A549 (cell line): Measurements from ENCODE around the gene BBS9. TPM values are rescaled to one million over a fixed set of nuclear protein-coding genes. Genes with fewer than 3 reads are reported as not detected.

Source experiments
- ATAC-seq, 2 experiments: fragments of 200-7000 bp in 1 of 2; fragments of >200 bp in 1 of 2; cut with Nextera tagmentation in 1 of 2; cut with Tn5 transposase in 1 of 2; 3 replicates each; pipeline versions ENCODE4 v1.8.0 to v1.9.1; 2018 to 2020; ENCODE audit warnings: mild to moderate bottlenecking in 1 of 2, moderate library complexity in 1 of 2
- CTCF ChIA-PET: fragments of 300-600 bp; sonication (Branson Sonifier 250); formaldehyde crosslinking; extraction: SDS; loops from one replicate; lab custom pipeline; 2021; ENCODE audit warnings: antibody characterized with exemption, inconsistent platforms; lab: Yijun Ruan, JAX
- POLR2A ChIA-PET: fragments of 350-600 bp; formaldehyde crosslinking; extraction: SDS; loops from one replicate; lab custom pipeline; 2021; ENCODE audit warnings: antibody characterized with exemption, inconsistent platforms; lab: Yijun Ruan, JAX
- DNase-seq, 2 experiments: peaks; one replicate each; pipeline versions ENCODE4 v3.0.0 to v3.0.0-alpha.2; 2011 to 2016; ENCODE audit warnings: low read depth in 1 of 2, low spot score in 1 of 2
- FAIRE-seq: peaks from 2 replicates; lab custom pipeline; 2011; peaks lifted over from hg19 to GRCh38; lab: Jason Lieb, UNC
- H3K27ac ChIP-seq, 2 experiments: fragments of >200 bp; sonication (Bioruptor Twin); formaldehyde crosslinking; 3 replicates each; pipeline ENCODE4 v1.5.1; 2016 to 2017
- H3K4me1 ChIP-seq: fragments of >200 bp; sonication (Bioruptor Twin); formaldehyde crosslinking; 3 replicates; pipeline ENCODE4 v1.6.1; 2016
- H3K4me2 ChIP-seq: fragments of >200 bp; sonication (Bioruptor Twin); formaldehyde crosslinking; 3 replicates; pipeline ENCODE4 v1.6.1; 2016
- H3K4me3 ChIP-seq: fragments of >200 bp; sonication (Bioruptor Twin); formaldehyde crosslinking; 3 replicates; pipeline ENCODE4 v1.5.1; 2016
- H3K9me3 ChIP-seq: fragments of >200 bp; sonication (Bioruptor Twin); formaldehyde crosslinking; 3 replicates; pipeline ENCODE4 v1.6.1; 2016
- ATOH8 ChIP-seq: fragments of 250-450 bp; sonication (Bioruptor Pico); IDR thresholded peaks from 2 replicates; pipeline ENCODE4 v1.5.0; 2020; ENCODE audit warnings: low read depth, mild to moderate bottlenecking, moderate library complexity
- EHMT2 ChIP-seq: fragments of 200-600 bp; sonication (generic); IDR thresholded peaks from 2 replicates; pipeline ENCODE4 v1.6.1; 2016; ENCODE audit warnings: antibody characterized with exemption, low read depth, mild to moderate bottlenecking, moderate library complexity
- ELK1 ChIP-seq: fragments of 150-350 bp; IDR thresholded peaks from 2 replicates; pipeline ENCODE4 v1.6.1; 2014; ENCODE audit warnings: low read depth, mild to moderate bottlenecking, low read length
- EP300 ChIP-seq, 2 experiments: fragments of >200 bp; sonication (Bioruptor Twin); formaldehyde crosslinking; IDR thresholded peaks; 2 replicates in 1 of 2; 3 replicates in 1 of 2; pipeline ENCODE4 v1.6.1; 2016 to 2017
- FOSB ChIP-seq: fragments of 250-450 bp; sonication (Bioruptor Pico); IDR thresholded peaks from 2 replicates; pipeline ENCODE4 v1.5.0; 2020; ENCODE audit warnings: mild to moderate bottlenecking, moderate library complexity
- FOXS1 ChIP-seq: fragments of 250-450 bp; sonication (Bioruptor Pico); IDR thresholded peaks from 2 replicates; pipeline ENCODE4 v1.5.0; 2020; ENCODE audit warnings: mild to moderate bottlenecking, moderate library complexity
- HDAC2 ChIP-seq: fragments of 200-600 bp; sonication (generic); IDR thresholded peaks from 2 replicates; pipeline ENCODE4 v1.6.1; 2016
- HMGXB4 ChIP-seq: fragments of 250-450 bp; sonication (Bioruptor Pico); IDR thresholded peaks from 2 replicates; pipeline ENCODE4 v1.5.0; 2021; ENCODE audit warnings: mild to moderate bottlenecking, moderate library complexity, borderline replicate concordance
- HOXB13 ChIP-seq: fragments of 250-450 bp; sonication (Bioruptor Pico); IDR thresholded peaks from 2 replicates; pipeline ENCODE4 v1.5.0; 2020; ENCODE audit warnings: low read depth, mild to moderate bottlenecking, moderate library complexity
- HOXB5 ChIP-seq: fragments of 250-450 bp; sonication (Bioruptor Pico); IDR thresholded peaks from 2 replicates; pipeline ENCODE4 v1.5.0; 2020; ENCODE audit warnings: mild to moderate bottlenecking, moderate library complexity
- KDM1A ChIP-seq: fragments of 200-600 bp; sonication (generic); IDR thresholded peaks from 2 replicates; pipeline ENCODE4 v1.6.1; 2016; ENCODE audit warnings: low read depth, mild to moderate bottlenecking
- MAZ ChIP-seq: fragments of 150-350 bp; IDR thresholded peaks from 2 replicates; pipeline ENCODE4 v1.6.1; 2014; ENCODE audit warnings: antibody characterized with exemption, low read depth, low read length, borderline replicate concordance
- MYC ChIP-seq: IDR thresholded peaks from 2 replicates; pipeline ENCODE4 v1.6.1; 2012; ENCODE audit warnings: mild to moderate bottlenecking, inconsistent platforms, low read length, improper control_type of control experiment, borderline replicate concordance
- NPAS2 ChIP-seq: fragments of 250-450 bp; sonication (Bioruptor Pico); IDR thresholded peaks from 2 replicates; pipeline ENCODE4 v1.8.0; 2022; ENCODE audit warnings: mild to moderate bottlenecking, moderate library complexity, borderline replicate concordance
- PHF8 ChIP-seq: fragments of 200-600 bp; sonication (generic); IDR thresholded peaks from 2 replicates; pipeline ENCODE4 v1.6.1; 2016; ENCODE audit warnings: low read depth, mild to moderate bottlenecking, antibody characterized with exemption, moderate library complexity, borderline replicate concordance
- RAD21 ChIP-seq, 2 experiments: fragments of >200 bp in 1 of 2; sonication (Bioruptor Twin) in 1 of 2; formaldehyde crosslinking in 1 of 2; IDR thresholded peaks in 1 of 2; conservative IDR thresholded peaks in 1 of 2; 2 replicates in 1 of 2; 3 replicates in 1 of 2; pipeline ENCODE4 v1.6.1; 2012 to 2018; ENCODE audit warnings: inconsistent platforms in 1 of 2
- RARB ChIP-seq: fragments of 250-450 bp; sonication (Bioruptor Pico); IDR thresholded peaks from 2 replicates; pipeline ENCODE4 v1.8.0; 2021; ENCODE audit warnings: mild to moderate bottlenecking, moderate library complexity
- ZFP36 ChIP-seq: fragments of 450-650 bp; IDR thresholded peaks from 2 replicates; pipeline ENCODE4 v1.6.1; 2014; ENCODE audit warnings: borderline replicate concordance; ENCODE audit not compliant: partially characterized antibody
- ZNF302 ChIP-seq: fragments of 250-450 bp; sonication (Bioruptor Pico); IDR thresholded peaks from 2 replicates; pipeline ENCODE4 v1.9.0; 2021; ENCODE audit warnings: inconsistent platforms, mild to moderate bottlenecking, moderate library complexity
- ZSCAN20 ChIP-seq: fragments of 250-450 bp; sonication (Bioruptor Pico); IDR thresholded peaks from 2 replicates; pipeline ENCODE4 v1.8.0; 2022; ENCODE audit warnings: mild to moderate bottlenecking, moderate library complexity
- WGBS: methylation state at CpG from one replicate; pipeline ENCODE4 v1.1.6; 2017; ENCODE audit errors: missing lambda C conversion rate; 5-methylcytosine and 5-hydroxymethylcytosine counted together
- polyA plus RNA-seq, 4 experiments: library from polyadenylated mRNA; depleted of rRNA in 3 of 4; stranded (reverse); fragments of >200 nt; fragmentation: RNase III in 1 of 4; extraction: RNeasy Plus Mini Kit Qiagen cat#74134 plus additional on column Dnase treatment in 1 of 4; gene quantifications; 2 replicates in 3 of 4; 3 replicates in 1 of 4; pipeline ENCODE4 v1.2.3, GENCODE V29; 2011 to 2017
- TF ChIP-seq, protein P1 (sequence below): fragments of >200 bp; sonication (Bioruptor Twin); formaldehyde crosslinking; IDR thresholded peaks from 2 replicates; pipeline ENCODE4 v1.6.1; 2016

Gene BBS9
- polyA plus RNA-seq, 2 of the 4 experiments (the other 2 are of a cell fraction): 8.3 to 9.1 TPM

GRCh38 chr7:33547880-33548279, 418.5 kb downstream of the BBS9 start:
- ChIA-PET CTCF (no interaction called here), POLR2A (no interaction called here)
- H3K4me1 ChIP-seq: no peaks in the 10 kb centered on the region
- DNase-seq (no peak), ATAC-seq (no peak), FAIRE-seq (no peak)
- H3K4me3 ChIP-seq: no peak overlapping the region
- H3K4me2 ChIP-seq: no peak overlapping the region
- no peak for TF ChIP-seq EP300 (IDR thresholded peaks at IDR 0.05)
- TF ChIP-seq MYC: no peak
- no peak for TF ChIP-seq ZNF302 (CRISPR knock-in tag)
- no peak for TF ChIP-seq RARB (CRISPR knock-in tag)
- TF ChIP-seq ZSCAN20: no peak
- TF ChIP-seq MAZ: no peak
- no peak for TF ChIP-seq ATOH8 (CRISPR knock-in tag)
- TF ChIP-seq KDM1A: no peak
- no peak for TF ChIP-seq FOSB (CRISPR knock-in tag)
- TF ChIP-seq PHF8: no peak
- no peak for TF ChIP-seq HMGXB4 (CRISPR knock-in tag)
- no peak for TF ChIP-seq ELK1
- TF ChIP-seq NPAS2 (CRISPR knock-in tag): no peak
- TF ChIP-seq RAD21 (conservative IDR thresholded peaks at IDR 0.05 in 1 of 2, IDR thresholded peaks at IDR 0.05 in 1 of 2): no peak
- TF ChIP-seq, protein P1, sequence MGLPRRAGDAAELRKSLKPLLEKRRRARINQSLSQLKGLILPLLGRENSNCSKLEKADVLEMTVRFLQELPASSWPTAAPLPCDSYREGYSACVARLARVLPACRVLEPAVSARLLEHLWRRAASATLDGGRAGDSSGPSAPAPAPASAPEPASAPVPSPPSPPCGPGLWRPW: no peak
- H3K9me3 ChIP-seq: no peaks in the 10 kb centered on the region
- no peak overlapping the region for H3K27ac ChIP-seq

DNA sequence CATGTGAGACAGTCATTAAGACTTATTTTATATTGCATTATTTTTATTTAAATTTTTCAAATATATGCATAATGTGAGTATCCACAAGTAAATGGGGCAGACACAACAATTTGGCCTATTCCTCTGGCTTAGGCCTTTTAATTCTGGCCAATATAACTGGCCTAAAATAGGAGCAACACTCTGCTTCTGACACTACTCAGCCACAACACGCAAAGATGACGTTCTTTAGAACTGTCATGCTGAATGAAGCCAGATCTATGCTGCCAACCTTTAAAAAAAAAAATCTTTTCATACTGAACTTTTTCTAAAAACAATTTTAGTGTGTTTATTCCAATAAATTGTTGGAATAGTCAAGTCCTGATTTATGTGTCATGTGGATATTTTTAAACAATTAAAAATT, 421.0 kb downstream of the BBS9 start:
- ATAC-seq (no peak), DNase-seq (no peak), FAIRE-seq (no peak)
- ChIA-PET CTCF (no interaction called here), POLR2A (no interaction called here)
- H3K4me1 ChIP-seq: no peaks in the 10 kb centered on the region
- 81% methylated on average over 2 of the region's 2 CpGs for WGBS
- no peak for TF ChIP-seq ZSCAN20
- TF ChIP-seq ZNF302 (CRISPR knock-in tag): no peak
- TF ChIP-seq HOXB13 (CRISPR knock-in tag): no peak
- TF ChIP-seq, protein P1: no peak
- no peak for TF ChIP-seq RAD21 (conservative IDR thresholded peaks at IDR 0.05 in 1 of 2, IDR thresholded peaks at IDR 0.05 in 1 of 2)
- TF ChIP-seq HDAC2: no peak
- TF ChIP-seq ATOH8 (CRISPR knock-in tag): no peak
- TF ChIP-seq FOXS1 (CRISPR knock-in tag): no peak
- TF ChIP-seq EHMT2: no peak
- no peak for TF ChIP-seq HOXB5 (CRISPR knock-in tag)
- TF ChIP-seq ZFP36: no peak
- H3K9me3 ChIP-seq: no peaks in the 10 kb centered on the region
- no peak overlapping the region for H3K4me2 ChIP-seq
- H3K27ac ChIP-seq: no peak overlapping the region
- no peak overlapping the region for H3K4me3 ChIP-seq
